Activated CD8-positive, alpha-beta memory T cell treated with anti-CD3 and anti-CD28 coated beads, Interleukin-2, amount 50 U/mL, for 1 hour (primary cell): Measurements from ENCODE around the gene LGI2.

Source experiments
- DNase-seq: peaks from one replicate; pipeline ENCODE4 v3.0.0-alpha.2; 2020; ENCODE audit errors: extremely low read depth

The LGI2 gene

DNA sequence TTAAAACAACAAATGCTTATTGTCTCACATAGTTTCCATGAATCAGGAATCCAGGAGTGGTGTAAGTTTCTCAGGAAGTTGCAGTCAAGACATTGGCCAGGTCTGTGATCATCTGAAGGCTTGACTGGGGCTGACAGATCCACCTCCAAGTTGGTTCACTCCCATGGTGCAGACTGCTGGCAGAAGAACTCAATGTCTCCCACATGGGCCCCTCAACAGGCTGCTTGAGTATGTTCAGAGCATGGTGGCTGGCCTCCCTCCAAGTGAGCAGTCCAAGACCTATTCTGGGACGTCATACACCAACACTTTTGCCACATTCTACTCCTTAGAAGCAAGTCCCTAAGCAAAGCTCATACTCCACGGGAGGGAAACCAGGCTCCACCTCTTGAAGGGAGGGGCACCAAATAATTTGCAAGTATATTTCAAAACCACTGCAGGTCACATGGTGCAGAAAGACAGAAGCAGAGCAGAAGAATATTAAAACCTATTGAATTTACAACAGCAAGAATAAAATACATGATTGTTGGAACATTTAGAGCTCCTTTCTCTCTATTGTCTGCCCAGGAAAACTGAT is 35.3 kb downstream of the LGI2 start:
- DNase-seq = no peak

DNA sequence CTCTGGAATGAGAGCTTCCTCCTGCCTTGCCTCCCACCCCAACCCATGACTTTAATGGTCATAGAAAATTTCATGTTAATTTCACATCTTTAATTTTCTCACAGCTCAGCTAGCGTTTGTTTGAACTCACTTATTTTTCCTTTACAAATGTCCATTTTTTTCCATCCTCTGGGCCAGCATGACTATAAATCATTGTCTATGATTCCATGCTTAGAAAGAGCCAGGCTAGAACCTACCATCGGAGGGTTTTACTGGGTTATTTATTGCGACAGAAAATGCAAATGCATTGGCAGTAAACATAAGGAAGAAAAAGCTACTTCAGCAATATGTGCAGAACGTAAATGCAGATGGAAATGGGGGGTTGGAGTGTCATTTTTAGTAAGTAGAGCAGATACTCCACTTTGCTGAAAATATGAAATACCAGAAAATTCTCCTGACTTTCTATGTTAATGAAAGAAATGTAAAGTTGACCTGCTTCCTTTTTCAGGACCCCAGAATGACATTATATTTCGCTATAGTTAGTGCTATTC is 37.1 kb downstream of the LGI2 start:
- DNase-seq = no peak

DNA sequence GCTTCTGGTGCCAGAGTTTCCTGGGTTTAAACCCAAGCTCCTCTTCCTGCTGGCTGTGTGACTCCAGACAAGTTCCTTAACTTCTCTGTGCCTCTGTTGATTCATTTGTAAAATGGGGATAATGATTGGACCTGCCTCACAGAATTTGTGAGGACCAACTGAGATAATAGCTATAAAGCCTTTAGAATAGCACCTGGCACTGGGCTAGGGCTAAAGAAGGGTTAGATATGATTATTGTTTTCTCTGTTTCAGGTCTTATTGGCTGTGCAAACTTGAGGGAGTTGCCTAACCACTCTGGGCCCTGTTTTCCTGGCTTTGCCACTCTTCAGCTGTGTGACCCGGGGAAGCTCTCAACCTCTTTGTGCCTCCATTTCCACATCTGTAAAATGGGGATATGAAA is 37.8 kb downstream of the LGI2 start:
- DNase-seq = no peak

DNA sequence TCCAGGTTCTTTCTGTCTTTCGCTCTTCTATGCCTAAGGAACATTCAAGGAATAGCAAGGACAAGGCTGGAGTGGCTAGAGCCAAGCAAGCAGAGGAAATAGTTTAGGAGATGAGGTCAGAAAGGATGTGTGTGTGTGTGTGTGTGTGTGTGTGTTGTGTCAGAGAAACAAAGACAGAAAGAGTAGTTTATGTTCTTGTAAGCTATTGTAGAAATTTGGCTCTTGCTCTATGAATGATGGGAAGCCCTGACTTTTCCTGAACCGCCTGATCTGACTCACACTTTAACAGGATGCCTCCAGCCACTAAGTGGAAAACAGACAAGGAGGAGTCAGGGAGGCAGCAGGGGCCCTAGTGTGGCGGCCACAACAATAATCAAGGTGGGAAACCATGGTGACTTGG is 39.7 kb downstream of the LGI2 start:
- no peak for DNase-seq

DNA sequence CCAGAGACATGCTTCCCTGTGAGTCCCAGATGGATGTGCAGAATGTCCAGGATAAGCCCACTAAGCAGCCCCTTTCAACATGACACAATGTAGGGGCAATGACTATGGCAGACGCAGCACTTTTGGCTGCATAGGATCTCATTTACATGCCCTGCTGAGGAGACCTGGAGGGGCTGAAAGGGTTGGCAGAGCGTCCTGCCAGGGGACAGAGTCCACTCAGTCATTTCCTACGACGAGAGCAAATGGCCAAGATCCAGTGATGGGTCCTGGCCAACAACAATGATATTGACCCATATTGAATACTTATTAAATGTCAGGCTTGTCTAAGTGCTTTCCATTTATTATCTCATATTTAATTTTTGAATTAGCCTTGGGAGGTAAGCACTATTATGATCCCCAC is 41.4 kb downstream of the LGI2 start:
- no peak for DNase-seq

DNA sequence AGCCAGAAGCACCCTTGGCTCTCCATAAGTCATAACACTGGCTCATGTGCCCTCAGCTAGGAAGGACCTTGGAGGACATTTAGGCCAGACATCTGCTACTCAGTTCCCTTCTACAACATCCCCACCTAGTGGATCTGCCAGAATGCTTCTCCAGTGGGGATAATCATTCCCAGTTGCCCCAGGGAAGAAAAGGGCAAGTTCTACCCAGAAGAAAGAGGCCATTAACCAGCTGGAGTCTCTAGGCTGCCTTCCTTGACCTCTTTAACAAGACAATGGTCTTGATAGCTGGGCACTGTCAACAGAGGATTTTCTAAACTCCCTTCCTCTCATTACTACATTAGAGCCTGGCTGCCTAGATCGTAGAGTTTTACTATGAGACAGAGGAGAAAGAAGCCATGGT is 42.0 kb downstream of the LGI2 start:
- DNase-seq = no peak

DNA sequence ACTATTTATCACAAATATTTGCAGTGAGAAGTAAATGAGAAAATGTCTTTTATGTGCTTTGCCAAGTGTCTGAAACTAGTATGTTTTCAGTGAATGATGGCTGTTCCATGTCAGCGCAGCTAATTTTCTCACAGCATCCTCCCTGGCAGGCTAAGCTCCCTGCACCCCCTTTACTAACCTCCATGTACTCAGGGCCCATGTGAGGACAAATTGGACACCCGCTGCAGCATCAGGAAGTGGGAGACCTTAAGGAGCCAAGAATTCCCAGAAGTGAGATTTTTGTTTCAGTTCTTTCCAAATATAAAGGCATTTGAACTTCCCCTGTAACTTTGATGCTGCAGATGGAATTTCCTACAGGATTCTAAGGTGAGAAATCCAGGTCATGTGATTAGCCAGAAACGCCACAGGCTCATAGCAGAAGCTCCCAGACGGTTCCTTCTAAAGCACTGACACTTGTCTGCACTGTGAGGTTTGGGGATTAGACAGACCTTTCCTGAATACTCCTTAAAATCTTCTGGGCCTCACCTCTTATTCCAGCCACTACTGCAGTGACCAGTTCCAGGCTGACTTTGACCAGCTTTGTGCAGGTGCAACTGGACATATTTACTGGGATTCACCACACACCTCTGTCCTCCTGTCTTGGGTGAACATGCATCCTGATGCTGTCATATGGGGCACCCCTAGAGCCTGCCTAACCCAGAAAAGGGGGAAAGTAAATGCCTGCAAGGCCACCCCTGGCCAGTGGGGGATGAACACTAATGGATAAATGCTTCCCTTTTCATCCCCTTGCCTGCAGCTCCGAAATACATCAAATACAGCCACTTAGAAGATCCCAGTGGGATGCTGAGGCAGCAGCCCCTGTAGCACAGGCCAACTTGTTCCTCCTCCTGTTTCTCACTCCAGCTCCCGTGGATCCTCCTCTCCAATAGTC is 45.9 kb downstream of the LGI2 start:
- no peak for DNase-seq

DNA sequence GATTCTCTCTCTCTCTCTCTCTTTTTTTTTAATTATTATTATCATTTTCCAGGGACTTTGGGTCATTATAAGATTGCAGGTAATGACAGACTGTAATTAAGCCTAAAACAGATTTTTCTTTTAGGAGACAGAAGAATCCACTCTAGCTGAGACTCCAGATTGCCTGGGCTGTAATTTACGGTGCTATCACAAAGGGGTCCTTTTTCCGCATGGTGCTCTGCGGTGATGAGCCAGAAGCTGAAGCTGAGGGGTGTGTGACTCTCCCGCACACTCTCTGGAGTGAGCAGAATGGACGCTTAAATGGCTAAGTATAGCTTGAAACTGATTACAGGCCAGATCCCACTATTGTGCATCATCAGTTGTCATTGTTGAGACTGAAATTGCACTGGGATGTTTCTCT is 50.0 kb downstream of the LGI2 start:
- DNase-seq = no peak

DNA sequence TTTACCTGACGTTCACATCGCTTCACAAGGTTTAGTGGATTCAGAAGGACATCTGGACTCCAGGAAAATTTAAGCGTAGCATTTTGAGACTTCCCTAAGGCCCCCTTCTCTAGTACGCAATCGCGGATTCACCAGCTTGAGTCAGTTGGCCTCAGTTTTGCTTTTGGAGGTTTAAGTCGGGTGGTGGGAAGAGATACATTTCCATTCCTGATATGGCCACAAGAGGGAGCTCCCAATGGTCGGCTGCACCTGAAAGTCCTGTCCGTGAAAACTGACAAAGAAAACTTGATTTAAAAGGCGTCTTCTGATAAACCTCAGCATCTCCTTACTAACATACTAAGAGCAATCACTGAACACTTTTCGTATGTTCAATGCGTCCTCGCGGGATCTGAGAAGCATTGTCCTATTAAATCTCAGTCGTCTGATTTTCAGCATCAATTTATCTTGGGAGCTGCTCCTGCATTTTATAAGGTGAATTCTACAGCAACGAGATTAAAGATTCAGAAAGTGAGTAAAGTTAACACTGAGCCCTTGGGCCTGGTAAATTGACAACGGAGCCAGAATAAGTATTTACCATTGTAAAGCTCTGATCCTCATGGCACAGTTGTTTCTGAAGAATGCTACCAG is 50.6 kb downstream of the LGI2 start:
- no peak for DNase-seq

DNA sequence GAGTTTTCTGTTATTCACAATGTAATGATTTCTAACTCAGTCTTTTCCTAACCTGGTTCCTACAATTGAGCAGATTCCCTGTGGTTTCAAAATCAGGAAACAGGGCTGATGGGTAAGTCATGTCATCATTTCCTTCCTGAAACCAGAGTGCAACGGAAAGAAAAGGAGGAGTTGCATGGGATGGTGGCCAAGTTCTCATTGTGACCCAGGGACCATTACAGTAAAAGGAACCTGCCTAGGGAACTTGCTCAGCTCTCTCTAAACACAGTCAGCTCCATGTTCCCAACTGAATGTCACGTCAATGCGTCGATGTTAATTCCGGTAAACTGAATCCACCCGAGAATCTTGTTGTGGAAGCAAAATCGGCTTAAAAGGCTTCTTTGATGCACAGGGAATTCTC is 51.2 kb downstream of the LGI2 start:
- no peak for DNase-seq

DNA sequence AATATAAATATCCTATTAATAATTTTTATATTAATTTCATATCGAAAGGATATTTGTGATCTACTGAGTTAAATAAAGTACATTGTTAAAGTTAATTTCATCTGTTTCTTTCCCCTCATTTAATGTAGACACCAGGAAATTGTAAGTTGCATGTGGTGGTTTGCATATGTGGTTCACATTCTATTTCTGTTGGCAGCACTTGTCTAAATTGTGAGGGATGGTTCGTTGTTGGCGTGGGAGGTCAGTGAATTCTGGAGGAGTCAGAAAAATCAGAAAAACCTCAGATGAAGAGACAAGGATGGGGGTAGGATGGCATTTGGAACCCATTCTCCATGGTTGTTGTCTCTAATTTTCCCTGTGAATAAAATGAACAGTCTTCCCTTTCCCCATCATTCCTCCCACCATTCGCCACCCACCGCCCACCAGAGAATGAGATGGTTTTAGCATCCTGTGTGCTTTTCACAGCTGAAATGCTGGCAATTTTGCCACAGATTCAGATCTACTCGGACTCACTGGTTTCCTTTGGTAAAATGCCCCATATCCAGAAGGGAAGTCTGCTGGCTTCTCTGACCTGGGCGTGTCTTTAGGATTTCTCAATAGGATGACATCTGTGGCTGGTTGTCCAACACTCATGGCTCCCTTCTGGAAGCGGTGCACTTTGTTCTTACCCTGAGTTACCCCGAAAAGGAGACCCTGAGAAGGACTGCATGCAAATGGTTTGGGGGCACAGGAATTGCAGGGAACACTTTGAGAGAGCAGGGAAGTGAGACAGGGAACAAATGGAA is 52.3 kb downstream of the LGI2 start:
- DNase-seq = no peak

DNA sequence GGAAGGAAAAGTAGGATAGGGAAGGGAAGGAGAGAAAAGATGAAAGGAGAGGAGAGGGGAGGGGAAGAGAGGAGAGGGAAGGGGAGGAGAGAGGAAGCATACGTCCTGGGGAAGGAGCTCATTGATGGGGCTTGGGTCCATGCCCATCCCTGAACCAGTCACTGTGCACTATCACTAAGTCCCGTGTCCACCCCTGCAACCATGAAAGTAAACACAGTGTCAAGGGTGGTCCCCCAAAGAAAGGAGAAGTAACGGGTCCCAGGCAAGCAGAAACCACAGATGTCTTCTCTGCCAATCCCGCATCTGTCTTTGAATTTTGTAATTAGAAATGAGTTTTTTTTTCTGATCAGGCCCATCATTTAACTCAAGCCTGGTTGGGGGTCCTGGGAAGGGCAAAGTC is 55.2 kb downstream of the LGI2 start:
- no peak for DNase-seq

DNA sequence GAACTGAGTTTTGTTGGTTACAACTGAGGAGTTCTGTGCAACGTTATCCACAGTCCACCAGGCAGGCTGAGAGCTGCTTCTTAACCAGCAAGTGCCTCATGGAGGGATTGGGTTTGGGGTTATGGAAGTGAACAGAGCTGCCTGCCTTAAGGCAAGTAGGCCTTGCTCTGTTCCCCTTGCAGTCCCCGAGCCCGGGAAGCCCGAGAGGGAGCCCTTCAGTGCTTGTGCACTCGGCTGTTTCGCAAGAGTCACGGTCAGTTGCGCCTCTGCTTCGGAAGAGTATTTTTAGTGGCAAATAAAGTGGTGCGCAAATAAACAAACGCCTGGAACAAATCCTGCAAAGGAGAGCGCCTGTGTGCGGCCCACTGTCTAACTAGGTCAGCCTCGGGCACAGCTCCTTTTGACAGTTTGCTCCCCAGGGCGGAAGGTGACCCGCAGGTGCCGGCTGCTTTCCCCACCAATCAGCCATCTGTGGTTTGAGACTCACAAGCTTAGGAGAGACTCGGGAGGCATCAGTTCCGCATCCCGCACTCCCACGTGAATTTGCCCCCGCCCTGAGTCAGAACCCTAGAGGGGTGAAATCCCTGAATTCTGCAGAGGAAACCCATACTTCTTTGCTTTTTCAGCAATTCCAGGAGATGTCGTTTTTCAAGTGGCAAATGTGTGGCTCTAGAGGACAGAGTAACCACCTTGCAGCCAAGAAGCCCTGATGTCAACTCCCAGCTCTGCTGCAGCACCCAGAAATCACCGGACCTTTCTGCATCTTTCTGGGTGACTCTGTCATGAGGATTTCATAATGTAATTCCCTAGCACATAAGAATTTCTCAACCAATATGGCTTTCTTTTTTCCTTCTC is 56.8 kb downstream of the LGI2 start:
- no peak for DNase-seq

DNA sequence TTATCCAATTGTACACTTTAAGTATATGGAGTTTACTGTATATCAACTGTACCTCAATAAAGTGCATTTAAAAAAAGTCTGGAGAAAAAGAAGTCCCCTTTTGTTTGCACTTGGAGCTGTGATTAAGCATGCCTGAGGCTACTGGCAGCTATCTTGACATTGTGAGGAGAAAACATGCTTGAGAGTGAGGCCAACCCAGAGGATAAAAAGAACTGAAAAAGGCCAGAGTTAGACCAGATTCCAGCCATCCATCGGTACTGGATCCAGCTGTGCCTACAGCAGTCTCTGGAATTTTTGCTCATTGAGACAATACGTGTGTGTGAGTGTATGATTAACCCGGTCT is 57.4 kb downstream of the LGI2 start:
- DNase-seq = no peak

DNA sequence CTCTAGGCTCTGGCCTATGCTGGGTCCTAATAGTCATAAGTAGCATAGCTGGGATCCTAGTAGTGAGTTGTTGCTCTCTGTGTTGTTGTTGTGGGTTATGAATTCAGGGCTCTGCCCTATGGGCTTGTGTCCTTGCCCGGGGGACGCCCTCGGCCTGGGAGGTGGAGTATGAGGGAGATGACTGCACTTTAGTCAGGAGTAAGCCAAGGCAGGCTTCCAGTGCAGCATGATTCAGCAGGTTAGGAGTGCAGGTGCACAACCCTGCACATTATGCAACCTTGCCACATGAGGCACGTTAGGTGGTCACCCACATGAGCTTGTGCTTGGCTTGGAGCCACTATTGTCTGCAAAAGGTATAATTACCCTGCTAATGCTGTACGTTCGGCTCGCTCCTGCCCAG is 59.6 kb downstream of the LGI2 start:
- no peak for DNase-seq

DNA sequence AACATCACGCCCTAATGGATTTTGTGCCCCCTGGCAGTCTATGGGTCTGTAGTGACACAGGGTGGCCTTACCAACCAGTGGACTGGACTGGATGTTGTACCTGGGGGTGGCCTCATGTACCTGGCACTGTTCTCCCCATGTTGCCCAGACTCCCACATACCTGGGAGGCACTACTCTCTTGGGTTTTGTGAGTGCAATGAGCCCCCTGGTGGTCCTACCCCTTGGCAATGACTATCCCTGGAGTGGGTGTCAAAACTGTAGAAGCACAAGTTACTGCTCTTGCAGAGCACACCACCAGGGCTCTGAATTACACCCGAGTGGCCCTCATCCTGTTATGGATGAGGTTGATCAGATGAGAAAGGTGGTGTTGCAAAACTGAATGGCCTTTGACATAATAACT is 60.1 kb downstream of the LGI2 start:
- no peak for DNase-seq

DNA sequence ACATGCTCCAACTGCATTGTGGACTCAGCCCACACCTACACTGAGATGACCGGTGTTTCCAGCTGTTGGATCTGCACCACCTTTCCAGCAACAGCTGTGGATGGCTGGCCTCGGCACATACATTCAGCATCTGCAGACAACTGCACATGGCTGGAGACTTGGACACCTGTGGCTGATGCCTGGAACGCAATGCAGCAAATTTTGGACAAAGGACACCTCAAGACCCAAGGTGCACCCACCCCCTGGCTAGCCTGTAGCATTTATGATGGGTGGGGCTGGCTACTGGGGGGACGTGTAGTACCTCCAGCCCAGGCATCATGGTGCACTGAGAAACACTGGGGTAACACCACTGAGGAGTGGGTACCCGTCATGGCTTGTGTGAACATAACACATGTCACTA is 60.6 kb downstream of the LGI2 start:
- no peak for DNase-seq

DNA sequence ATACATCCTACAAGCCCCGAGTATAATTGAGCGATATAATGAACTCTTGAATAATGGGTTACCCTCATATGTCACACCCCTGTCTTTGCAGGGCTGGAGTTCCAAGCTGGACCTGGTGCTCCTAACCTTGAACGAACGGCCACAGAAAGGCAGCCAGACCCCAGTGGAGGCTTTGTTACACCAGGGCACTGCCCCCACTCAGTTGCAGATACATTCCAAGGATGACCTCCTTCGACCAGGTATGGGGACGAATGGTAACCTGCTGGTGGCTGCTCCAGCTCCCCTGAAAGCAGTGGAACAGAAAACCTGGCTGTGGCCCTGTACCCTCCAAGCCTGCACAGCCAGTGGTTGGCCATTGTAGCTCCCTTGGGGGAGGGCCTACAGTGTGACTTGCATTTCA is 61.3 kb downstream of the LGI2 start:
- no peak for DNase-seq

DNA sequence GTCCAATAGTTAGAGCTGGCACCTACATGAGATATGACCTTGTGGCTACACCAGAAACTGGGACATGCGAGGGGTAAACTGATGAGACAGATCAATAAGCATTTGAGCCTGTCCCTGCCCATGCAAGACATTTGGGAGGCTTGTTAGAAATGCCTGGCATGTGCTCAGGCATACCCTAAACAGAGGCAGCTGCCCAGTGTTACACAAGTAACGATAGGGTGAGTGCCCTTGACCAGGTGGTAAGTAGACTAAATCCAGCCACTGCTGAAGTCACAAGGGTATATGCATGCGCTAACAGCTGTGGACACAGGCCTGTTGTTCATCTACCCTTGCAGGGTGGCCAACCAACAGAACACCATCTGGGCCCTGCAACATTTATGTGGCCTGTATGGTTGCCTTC is 61.8 kb downstream of the LGI2 start:
- DNase-seq = no peak

DNA sequence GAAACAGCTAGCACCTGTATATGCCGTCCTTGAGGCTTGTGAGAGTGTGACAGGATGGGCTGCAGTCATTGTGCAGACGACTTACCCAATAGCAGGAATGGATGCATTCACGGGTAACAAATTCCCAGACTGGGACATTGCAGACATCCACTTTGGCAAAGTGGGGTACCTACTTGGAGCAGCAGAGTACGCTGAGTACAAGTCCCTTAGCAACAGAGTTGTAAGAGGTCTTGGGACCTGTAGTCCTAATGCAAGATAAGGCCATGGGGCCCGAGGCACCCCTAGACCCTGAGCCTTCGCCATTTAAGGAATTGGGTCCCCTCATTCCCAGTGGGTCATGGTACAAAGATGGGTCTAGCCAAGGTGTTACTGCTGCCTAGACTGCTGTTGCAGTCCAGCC is 62.5 kb downstream of the LGI2 start:
- no peak for DNase-seq

DNA sequence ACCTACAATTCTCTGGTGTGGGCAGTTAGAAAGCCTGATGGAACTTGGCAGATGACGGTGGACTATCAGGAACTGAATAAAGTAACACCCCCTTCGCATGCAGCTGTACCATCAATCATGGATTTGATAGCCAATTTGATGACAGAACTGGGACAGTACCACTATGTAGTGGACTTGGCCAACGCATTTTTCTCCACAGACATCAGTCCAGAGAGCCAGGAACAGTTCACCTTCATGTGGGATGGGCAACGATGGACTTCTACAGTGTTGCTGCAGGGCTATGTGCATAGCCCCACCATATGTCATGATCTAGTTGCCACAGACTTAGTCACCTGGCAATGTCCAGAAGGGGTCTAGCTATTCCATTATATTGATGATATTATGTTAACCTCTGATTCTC is 63.4 kb downstream of the LGI2 start:
- no peak for DNase-seq
